Mucosa of descending colon (tissue), 3 donors: ENCODE measurements around the gene FOXK2. TPM values are rescaled to one million over a fixed set of nuclear protein-coding genes. Genes with fewer than 3 reads are reported as not detected.
"Not testable (repeated sequence)": the region's sequence is repeated elsewhere in the genome, so short reads cannot be mapped to it uniquely, and the experiment has no call there.

ENCODE experiments used
- ATAC-seq: fragments of 200-7000 bp; cut with Tn5 transposase; one replicate; pipeline ENCODE4 v1.9.1; 2020; ENCODE audit warnings: mild to moderate bottlenecking, moderate library complexity
- DNase-seq, 3 donors: peaks; one replicate each; pipeline ENCODE4 v3.0.0-alpha.2; 2020
- H3K36me3 ChIP-seq: fragments of 200-600 bp; one replicate; pipeline ENCODE4 v1.8.0; 2021; ENCODE audit warnings: low read depth, mild to moderate bottlenecking
- H3K4me1 ChIP-seq: fragments of 200-600 bp; one replicate; pipeline ENCODE4 v1.8.0; 2021; ENCODE audit warnings: low read depth, mild to moderate bottlenecking
- H3K4me3 ChIP-seq: fragments of 200-600 bp; one replicate; pipeline ENCODE4 v1.8.0; 2021; ENCODE audit warnings: mild to moderate bottlenecking
- H3K9me3 ChIP-seq: fragments of 200-600 bp; one replicate; pipeline ENCODE4 v1.8.0; 2021; ENCODE audit warnings: mild to moderate bottlenecking
- CTCF ChIP-seq: fragments of 200-600 bp; IDR thresholded peaks from one replicate; pipeline ENCODE4 v1.8.0; 2022; ENCODE audit warnings: antibody characterized with exemption, mild to moderate bottlenecking
- intact Hi-C, 2 donors: fragments of 100-400 bp; cut with DNase I in 1 of 2; cut with micrococcal nuclease in 1 of 2; formaldehyde crosslinking; loops; one replicate each; pipeline versions ENCODE4 v1.11.0 to v1.11.1; 2022; cut with DNase I, micrococcal nuclease
- total RNA-seq, 3 donors: library from RNA; stranded (reverse); fragmentation: NEBNext Ultra II Directional in 2 of 3; extraction: Animal tissue kit (Norgen Biotek cat#: 25700) in 2 of 3; gene quantifications; one replicate each; pipeline versions ENCODE4 v1.2.1 to v1.2.4, GENCODE V29; 2021 to 2023
- donor health status: DM: no; HTN: no; CAD: no; lungs with moderate emphysema.
- donor health status: DM: no; HTN: no; CAD: no.
- donor health status: DM: no; HTN: yes; CAD: no.

The FOXK2 gene
- total RNA-seq, 3 donors from 2014 or later: 39.7 to 62.3 (median 43.5) TPM

- intact Hi-C loops: no loop called here
- H3K4me3 ChIP-seq: no peak overlapping the region
- peak; percentile 80 to 84 (median 82) for DNase-seq
- peaks cover 44% of the 10 kb centered on the region for H3K4me1 ChIP-seq
- H3K36me3 ChIP-seq: no peaks in the 10 kb centered on the region
- H3K9me3 ChIP-seq: no peaks in the 10 kb centered on the region
- TF ChIP-seq CTCF: peak; percentile 75
- ATAC-seq: peak; percentile 87
These were observed 32.4 kb downstream of the FOXK2 start for GRCh38 chr17:82551779-82552457.

GRCh38 chr17:82552580-82552979 is 33.0 kb downstream of the FOXK2 start:
- H3K4me1 ChIP-seq: peaks cover 44% of the 10 kb centered on the region
- no peak for TF ChIP-seq CTCF
- no peak overlapping the region for H3K4me3 ChIP-seq
- intact Hi-C loops: no loop called here
- H3K36me3 ChIP-seq: no peaks in the 10 kb centered on the region
- no peak for ATAC-seq
- no peak for DNase-seq
- no peaks in the 10 kb centered on the region for H3K9me3 ChIP-seq

GRCh38 chr17:82553210-82553930 is 33.8 kb downstream of the FOXK2 start:
- intact Hi-C loops: no loop called here
- no peak for ATAC-seq
- no peak for DNase-seq

GRCh38 chr17:82557510-82557909 is 38.0 kb downstream of the FOXK2 start:
- H3K4me3 ChIP-seq, H3K36me3 ChIP-seq, ATAC-seq, intact Hi-C loops, H3K9me3 ChIP-seq, DNase-seq: not testable (repeated sequence)
- H3K4me1 ChIP-seq: peaks cover 37% of the 10 kb centered on the region

More at GRCh38 chr17:82553210-82553930, 33.8 kb downstream of the FOXK2 start:
- H3K4me3 ChIP-seq: no peak overlapping the region
- no peak for TF ChIP-seq CTCF
- H3K4me1 ChIP-seq: peaks cover 39% of the 10 kb centered on the region
- H3K9me3 ChIP-seq: no peaks in the 10 kb centered on the region
- no peaks in the 10 kb centered on the region for H3K36me3 ChIP-seq

- DNase-seq (peak in 1 of 3 donors; percentile 50), ATAC-seq (peak; percentile 38)
- H3K9me3 ChIP-seq: no peaks in the 10 kb centered on the region
- no peak for TF ChIP-seq CTCF
- intact Hi-C loops: no loop called here
- no peaks in the 10 kb centered on the region for H3K36me3 ChIP-seq
- H3K4me3 ChIP-seq: no peak overlapping the region
- H3K4me1 ChIP-seq: peaks cover 31% of the 10 kb centered on the region
These were observed 40.2 kb downstream of the FOXK2 start for GRCh38 chr17:82559566-82560251.

- H3K9me3 ChIP-seq: no peaks in the 10 kb centered on the region
- TF ChIP-seq CTCF: no peak
- H3K4me1 ChIP-seq: peaks cover 29% of the 10 kb centered on the region
- intact Hi-C loops: no loop called here
- H3K4me3 ChIP-seq: no peak overlapping the region
- no peaks in the 10 kb centered on the region for H3K36me3 ChIP-seq
- ATAC-seq: no peak
- DNase-seq: no peak
These were observed 40.7 kb downstream of the FOXK2 start for GRCh38 chr17:82560252-82560642.
